ENCODE data around the gene RNFT1.
"Not testable (repeated sequence)": the region's sequence is repeated elsewhere in the genome, so short reads cannot be mapped to it uniquely, and the experiment has no call there.

Gene RNFT1

DNA sequence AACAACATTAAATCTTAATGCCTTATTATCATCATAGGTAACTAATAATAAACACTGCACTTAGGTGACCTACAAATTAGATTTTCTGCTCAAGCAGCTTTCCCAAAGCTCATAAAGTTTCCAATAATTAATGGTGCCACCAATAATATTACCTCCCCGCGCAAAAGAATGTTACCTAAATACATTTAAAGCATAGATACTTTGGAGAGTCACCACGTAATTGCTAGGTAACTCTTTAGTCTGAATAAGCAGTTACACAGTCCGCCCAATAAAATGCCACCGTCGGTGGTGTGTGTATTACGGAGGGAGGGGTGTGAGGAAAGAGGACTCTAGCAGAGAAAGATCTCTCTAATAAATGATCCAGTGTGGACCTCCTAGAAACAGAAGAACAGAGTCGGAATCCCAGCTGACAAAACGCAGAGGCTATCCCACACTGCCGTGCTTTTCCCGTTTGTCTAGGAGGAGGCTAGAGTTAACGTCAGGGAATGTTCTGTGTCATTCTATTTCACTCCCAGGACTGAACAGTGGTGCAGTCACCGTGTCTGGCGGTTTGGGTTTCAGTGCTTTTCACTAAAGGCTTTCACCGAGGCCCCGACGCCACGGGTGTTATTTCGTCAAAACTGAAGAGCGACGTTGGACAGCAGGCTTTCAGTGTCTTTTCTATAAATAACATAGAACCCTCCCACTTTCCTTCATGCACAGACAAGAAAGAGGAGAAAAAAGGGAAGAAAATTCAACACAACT, 630 bp downstream of the RNFT1 start:
- Histone ChIP-seq H3K4me3 (ENCODE audit: low read length) (peak overlapping the region; percentile 95), H3K27me3 (ENCODE audit: insufficient read depth, low read length) (peaks cover 18% of the 10 kb centered on the region), H3K36me3 (ENCODE audit: insufficient read depth, low read depth, low read length) (no peaks in the 10 kb centered on the region), H3K9ac (ENCODE audit: low read depth, low read length) (peak overlapping the region; percentile 80; the same call in 1 of the 2 replicates), H3K27ac (ENCODE audit: low read length) (no peak overlapping the region), H3K4me1 (ENCODE audit: insufficient read depth, low read length) (no peaks in the 10 kb centered on the region), H3K9me3 (ENCODE audit: insufficient read depth, low read depth, low read length) (no peaks in the 10 kb centered on the region)

DNA sequence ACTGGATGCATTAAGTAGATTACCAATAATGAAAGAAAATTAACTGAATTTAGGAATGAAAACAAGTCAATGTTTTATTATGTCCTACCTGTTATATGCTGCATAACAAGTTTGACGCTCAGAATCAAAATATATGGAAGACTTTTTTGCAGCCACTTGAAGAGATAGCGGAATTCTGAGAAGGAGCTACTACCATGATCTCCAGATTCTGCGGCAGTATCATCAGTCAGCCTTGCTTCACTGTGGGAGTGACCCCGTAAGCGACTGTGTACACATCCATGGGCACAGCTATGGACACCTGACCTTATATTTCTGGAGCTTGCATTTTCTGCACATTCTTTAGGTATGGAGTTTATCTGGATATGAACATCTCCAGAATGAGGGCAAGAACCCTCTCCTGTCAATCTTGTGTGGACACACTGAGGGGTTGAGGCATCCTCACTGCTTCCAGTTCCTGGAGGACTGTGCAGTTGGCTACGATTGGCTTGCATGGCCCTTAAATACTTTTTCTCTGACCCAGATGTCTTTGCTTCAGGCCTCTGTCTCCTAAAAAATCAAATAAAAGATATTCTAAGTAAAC, 1.7 kb downstream of the RNFT1 start:
- Histone ChIP-seq H3K9ac (ENCODE audit: low read depth, low read length) (no peak overlapping the region), H3K4me1 (ENCODE audit: insufficient read depth, low read length) (no peaks in the 10 kb centered on the region), H3K4me3 (ENCODE audit: low read length) (no peak overlapping the region), H3K27ac (ENCODE audit: low read length) (no peak overlapping the region), H3K36me3 (ENCODE audit: insufficient read depth, low read depth, low read length) (no peaks in the 10 kb centered on the region), H3K27me3 (ENCODE audit: insufficient read depth, low read length) (peaks cover 18% of the 10 kb centered on the region), H3K9me3 (ENCODE audit: insufficient read depth, low read depth, low read length) (no peaks in the 10 kb centered on the region)

DNA sequence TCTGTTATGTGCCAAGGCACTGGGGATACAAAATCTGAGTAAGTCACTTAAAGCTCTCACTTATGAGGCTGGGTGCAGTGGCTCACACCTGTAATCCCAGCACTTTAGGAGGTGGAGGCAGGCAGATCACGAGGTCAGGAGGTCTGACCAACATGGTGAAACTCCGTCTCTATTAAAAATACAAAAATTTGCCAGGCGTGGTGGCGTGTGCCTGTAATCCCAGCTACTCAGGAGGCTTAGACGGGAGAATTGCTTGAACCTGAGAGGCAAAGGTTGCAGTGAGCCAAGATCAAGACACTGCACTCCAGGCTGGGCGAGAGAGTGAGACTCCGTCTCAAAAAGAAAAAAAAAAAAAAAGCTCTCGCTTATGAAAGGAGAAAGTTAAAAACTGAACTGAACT, 5.0 kb downstream of the RNFT1 start:
- H3K9me3 ChIP-seq (ENCODE audit: insufficient read depth, low read depth, low read length); H3K36me3 ChIP-seq (ENCODE audit: insufficient read depth, low read depth, low read length): not testable (repeated sequence)
- peaks cover 18% of the 10 kb centered on the region for H3K27me3 ChIP-seq (ENCODE audit: insufficient read depth, low read length)

DNA sequence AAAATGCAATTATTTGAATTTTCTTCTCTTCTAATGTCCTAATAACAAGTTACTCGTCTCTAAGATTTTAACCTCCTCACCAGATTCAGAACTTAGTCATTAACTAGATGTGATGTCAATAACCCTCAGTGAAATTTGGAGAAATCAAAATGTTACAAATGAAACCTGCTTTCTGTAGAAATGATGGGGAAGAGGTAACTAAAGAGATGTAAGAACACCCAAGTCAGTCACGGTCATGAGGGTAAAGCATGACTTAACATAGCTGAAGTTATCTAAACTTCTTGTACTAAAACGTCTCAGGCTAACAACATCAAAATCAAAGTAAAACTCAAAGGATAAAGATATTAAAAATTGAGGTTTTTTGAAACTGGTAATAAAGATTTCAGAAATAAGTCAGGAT, 9.7 kb downstream of the RNFT1 start:
- H3K36me3 ChIP-seq (ENCODE audit: insufficient read depth, low read depth, low read length), result no peaks in the 10 kb centered on the region
- no peak overlapping the region for H3K9ac ChIP-seq (ENCODE audit: low read depth, low read length)
- no peak overlapping the region for H3K27ac ChIP-seq (ENCODE audit: low read length)
- H3K4me3 ChIP-seq (ENCODE audit: low read length), result no peak overlapping the region
- no peaks in the 10 kb centered on the region for H3K9me3 ChIP-seq (ENCODE audit: insufficient read depth, low read depth, low read length)
- H3K27me3 ChIP-seq (ENCODE audit: insufficient read depth, low read length), result no peaks in the 10 kb centered on the region
- no peaks in the 10 kb centered on the region for H3K4me1 ChIP-seq (ENCODE audit: insufficient read depth, low read length)

More for the DNA sequence above, 5.0 kb downstream of the RNFT1 start:
- H3K4me3 ChIP-seq (ENCODE audit: low read length); H3K9ac ChIP-seq (ENCODE audit: low read depth, low read length); H3K4me1 ChIP-seq (ENCODE audit: insufficient read depth, low read length); H3K27ac ChIP-seq (ENCODE audit: low read length): not testable (repeated sequence)

DNA sequence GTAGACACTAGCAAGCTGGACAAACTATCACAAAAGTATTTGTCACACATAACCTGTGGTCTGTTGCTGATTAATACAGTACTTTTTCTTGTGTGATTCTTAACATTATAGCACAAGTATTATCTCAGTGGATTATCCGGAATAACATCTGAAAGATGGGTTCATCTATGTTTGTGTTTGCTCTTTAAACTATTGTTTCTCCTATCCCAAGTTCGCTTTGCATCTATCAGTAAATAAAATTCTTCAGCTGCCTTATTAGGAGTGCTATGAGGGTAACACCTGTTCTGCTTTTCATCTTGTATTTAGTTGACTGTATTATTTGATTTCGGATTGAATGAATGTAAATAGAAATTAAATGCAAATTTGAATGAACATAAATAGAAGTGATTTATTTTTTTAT, 14.5 kb downstream of the RNFT1 start:
- H3K9me3 ChIP-seq (ENCODE audit: insufficient read depth, low read depth, low read length), result no peaks in the 10 kb centered on the region
- no peaks in the 10 kb centered on the region for H3K27me3 ChIP-seq (ENCODE audit: insufficient read depth, low read length)
- no peak overlapping the region for H3K9ac ChIP-seq (ENCODE audit: low read depth, low read length)
- peaks cover 26% of the 10 kb centered on the region for H3K36me3 ChIP-seq (ENCODE audit: insufficient read depth, low read depth, low read length)
- no peaks in the 10 kb centered on the region for H3K4me1 ChIP-seq (ENCODE audit: insufficient read depth, low read length)
- H3K27ac ChIP-seq (ENCODE audit: low read length), result no peak overlapping the region
- H3K4me3 ChIP-seq (ENCODE audit: low read length), result no peak overlapping the region

DNA sequence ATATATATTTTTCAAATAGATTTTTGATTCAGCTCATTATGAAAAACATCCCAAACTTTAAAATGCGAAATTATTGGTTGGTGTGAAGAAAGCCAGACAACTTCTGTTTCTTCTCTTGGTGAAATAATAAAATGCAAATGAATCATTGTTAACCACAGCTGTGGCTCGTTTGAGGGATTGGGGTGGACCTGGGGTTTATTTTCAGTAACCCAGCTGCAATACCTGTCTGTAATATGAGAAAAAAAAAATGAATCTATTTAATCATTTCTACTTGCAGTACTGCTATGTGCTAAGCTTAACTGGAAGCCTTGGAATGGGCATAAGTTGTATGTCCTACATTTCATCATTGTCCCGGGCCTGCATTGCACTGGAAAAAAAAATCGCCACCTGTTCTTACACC, 17.2 kb downstream of the RNFT1 start:
- not testable (repeated sequence) for H3K9me3 ChIP-seq (ENCODE audit: insufficient read depth, low read depth, low read length); H3K27me3 ChIP-seq (ENCODE audit: insufficient read depth, low read length); H3K4me1 ChIP-seq (ENCODE audit: insufficient read depth, low read length); H3K4me3 ChIP-seq (ENCODE audit: low read length); H3K9ac ChIP-seq (ENCODE audit: low read depth, low read length); H3K27ac ChIP-seq (ENCODE audit: low read length)
- H3K36me3 ChIP-seq (ENCODE audit: insufficient read depth, low read depth, low read length), result peaks cover 36% of the 10 kb centered on the region

DNA sequence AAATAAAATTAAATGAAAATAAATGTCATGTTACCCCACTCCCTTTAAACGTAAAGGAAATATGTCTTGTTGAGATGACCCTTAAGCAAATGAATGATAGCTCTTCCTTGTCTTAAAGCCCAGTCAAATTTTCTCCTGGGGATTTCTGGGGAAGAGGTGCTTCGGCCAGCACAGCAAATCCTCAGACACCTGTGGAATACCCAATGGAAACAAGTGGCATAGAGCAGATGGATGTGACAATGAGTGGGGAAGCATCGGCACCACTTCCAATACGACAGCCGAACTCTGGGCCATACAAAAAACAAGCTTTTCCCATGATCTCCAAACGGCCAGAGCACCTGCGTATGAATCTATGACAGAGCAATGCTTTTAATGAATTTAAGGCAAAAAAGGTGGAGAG, 18.1 kb downstream of the RNFT1 start:
- not testable (repeated sequence) for H3K9ac ChIP-seq (ENCODE audit: low read depth, low read length); H3K9me3 ChIP-seq (ENCODE audit: insufficient read depth, low read depth, low read length); H3K27ac ChIP-seq (ENCODE audit: low read length); H3K4me3 ChIP-seq (ENCODE audit: low read length); H3K27me3 ChIP-seq (ENCODE audit: insufficient read depth, low read length); H3K4me1 ChIP-seq (ENCODE audit: insufficient read depth, low read length)
- peaks cover 36% of the 10 kb centered on the region for H3K36me3 ChIP-seq (ENCODE audit: insufficient read depth, low read depth, low read length)

DNA sequence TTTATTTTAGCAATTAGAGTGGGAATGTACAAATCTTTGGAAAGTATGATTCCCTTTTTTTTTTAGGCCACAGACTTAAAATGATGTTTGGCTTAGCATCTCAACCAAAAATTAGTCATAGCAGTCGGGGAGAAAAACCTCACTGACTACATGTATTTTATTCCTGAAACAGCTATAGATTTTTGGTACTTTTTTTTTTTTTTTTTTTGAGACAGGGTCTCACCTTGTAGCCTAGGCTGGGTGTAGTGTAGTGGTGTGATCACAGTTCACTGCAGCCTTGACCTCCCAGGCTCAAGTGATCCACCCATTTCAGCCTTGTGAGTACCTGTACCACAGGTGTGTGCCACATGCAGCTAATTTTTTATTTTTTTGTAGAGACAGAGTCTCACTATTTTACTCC, 23.4 kb downstream of the RNFT1 start:
- H3K9me3 ChIP-seq (ENCODE audit: insufficient read depth, low read depth, low read length), result no peaks in the 10 kb centered on the region
- no peaks in the 10 kb centered on the region for H3K4me1 ChIP-seq (ENCODE audit: insufficient read depth, low read length)
- peaks cover 47% of the 10 kb centered on the region for H3K36me3 ChIP-seq (ENCODE audit: insufficient read depth, low read depth, low read length)
- H3K4me3 ChIP-seq (ENCODE audit: low read length), result no peak overlapping the region
- no peak overlapping the region for H3K9ac ChIP-seq (ENCODE audit: low read depth, low read length)
- H3K27me3 ChIP-seq (ENCODE audit: insufficient read depth, low read length), result no peaks in the 10 kb centered on the region
- H3K27ac ChIP-seq (ENCODE audit: low read length), result no peak overlapping the region

DNA sequence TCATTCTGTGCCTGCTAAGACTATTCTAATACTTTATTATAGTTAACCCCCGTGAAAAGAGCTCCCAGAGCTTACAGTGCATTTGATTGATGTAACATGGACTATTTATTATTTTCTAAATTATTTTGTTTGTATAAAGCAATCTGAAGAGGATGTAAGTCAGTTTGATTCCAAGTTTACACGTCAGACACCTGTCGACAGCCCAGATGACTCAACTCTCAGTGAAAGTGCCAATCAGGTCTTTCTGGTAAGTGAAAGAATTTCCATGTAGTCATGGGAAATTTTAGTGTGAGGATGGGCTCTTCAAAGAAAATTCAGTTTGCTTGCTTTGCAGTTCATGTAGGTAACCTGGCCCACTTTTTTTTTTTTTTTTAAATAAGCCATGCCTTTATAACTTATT, 23.8 kb downstream of the RNFT1 start:
- H3K27ac ChIP-seq (ENCODE audit: low read length); H3K9ac ChIP-seq (ENCODE audit: low read depth, low read length); H3K4me3 ChIP-seq (ENCODE audit: low read length); H3K27me3 ChIP-seq (ENCODE audit: insufficient read depth, low read length); H3K9me3 ChIP-seq (ENCODE audit: insufficient read depth, low read depth, low read length); H3K4me1 ChIP-seq (ENCODE audit: insufficient read depth, low read length): not testable (repeated sequence)
- peaks cover 47% of the 10 kb centered on the region for H3K36me3 ChIP-seq (ENCODE audit: insufficient read depth, low read depth, low read length)

DNA sequence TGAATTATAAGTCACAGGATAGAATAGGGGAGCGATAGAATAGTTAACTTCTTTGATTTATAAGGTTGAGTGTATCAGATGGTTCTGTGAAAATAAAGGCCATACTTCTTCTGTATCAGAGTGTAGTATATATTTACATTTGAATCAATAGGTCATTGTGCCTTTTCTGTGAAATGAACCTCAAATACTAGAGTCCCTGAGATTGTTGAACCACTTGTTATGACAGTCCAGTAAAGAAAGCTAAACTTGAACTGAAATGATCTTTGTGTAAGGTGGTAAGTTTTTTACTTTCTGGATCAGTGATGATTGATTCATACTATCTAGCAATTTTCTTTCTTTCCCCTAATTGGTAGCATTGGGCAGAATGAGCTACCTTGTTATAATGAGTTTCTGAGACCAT, 31.2 kb downstream of the RNFT1 start:
- not testable (repeated sequence) for H3K9me3 ChIP-seq (ENCODE audit: insufficient read depth, low read depth, low read length); H3K27me3 ChIP-seq (ENCODE audit: insufficient read depth, low read length); H3K9ac ChIP-seq (ENCODE audit: low read depth, low read length); H3K4me3 ChIP-seq (ENCODE audit: low read length); H3K27ac ChIP-seq (ENCODE audit: low read length); H3K4me1 ChIP-seq (ENCODE audit: insufficient read depth, low read length)
- H3K36me3 ChIP-seq (ENCODE audit: insufficient read depth, low read depth, low read length), result peaks cover 71% of the 10 kb centered on the region

DNA sequence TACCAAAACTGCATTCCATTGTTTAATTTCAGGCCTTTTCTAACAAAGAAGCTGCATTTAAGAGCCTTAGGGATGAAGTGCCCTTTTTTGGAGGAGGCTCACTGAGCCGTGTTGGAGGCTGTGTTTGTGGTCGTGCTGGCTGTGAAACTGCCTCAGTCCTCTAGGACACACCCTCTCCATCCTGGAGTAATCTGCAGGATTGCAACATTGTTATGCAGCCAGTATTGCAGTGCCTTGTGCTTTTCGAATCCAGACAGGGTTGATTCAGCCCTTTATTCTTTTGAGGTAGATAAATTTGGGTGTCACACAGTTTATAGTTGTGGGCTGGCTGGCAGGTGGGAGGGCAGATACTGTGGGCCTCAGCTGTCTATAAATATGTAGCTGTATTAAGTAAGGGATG, 33.8 kb downstream of the RNFT1 start:
- H3K9me3 ChIP-seq (ENCODE audit: insufficient read depth, low read depth, low read length); H3K4me3 ChIP-seq (ENCODE audit: low read length); H3K27me3 ChIP-seq (ENCODE audit: insufficient read depth, low read length); H3K4me1 ChIP-seq (ENCODE audit: insufficient read depth, low read length); H3K9ac ChIP-seq (ENCODE audit: low read depth, low read length); H3K27ac ChIP-seq (ENCODE audit: low read length): not testable (repeated sequence)
- H3K36me3 ChIP-seq (ENCODE audit: insufficient read depth, low read depth, low read length), result peaks cover 67% of the 10 kb centered on the region

DNA sequence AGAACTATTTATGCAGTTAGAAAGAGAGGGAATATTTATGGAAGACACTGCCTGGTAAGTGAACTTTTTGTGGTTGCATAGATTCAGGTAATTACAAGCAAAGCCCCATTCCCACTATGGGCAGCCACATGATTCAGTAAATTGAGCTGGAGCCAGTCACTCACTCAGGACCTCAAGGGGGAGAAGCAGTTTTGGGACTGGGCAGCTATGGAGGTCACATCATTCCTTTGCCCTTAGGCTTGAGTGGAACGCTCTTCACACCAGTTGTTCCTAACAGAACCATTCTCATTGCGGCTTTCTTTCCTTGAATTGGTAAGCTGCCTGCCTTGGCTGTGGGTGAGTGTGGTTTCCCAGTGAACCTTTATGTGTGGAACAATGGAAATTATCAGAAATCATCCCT, 34.4 kb downstream of the RNFT1 start:
- peaks cover 68% of the 10 kb centered on the region for H3K36me3 ChIP-seq (ENCODE audit: insufficient read depth, low read depth, low read length)
- not testable (repeated sequence) for H3K27ac ChIP-seq (ENCODE audit: low read length); H3K4me3 ChIP-seq (ENCODE audit: low read length); H3K4me1 ChIP-seq (ENCODE audit: insufficient read depth, low read length); H3K9me3 ChIP-seq (ENCODE audit: insufficient read depth, low read depth, low read length); H3K9ac ChIP-seq (ENCODE audit: low read depth, low read length); H3K27me3 ChIP-seq (ENCODE audit: insufficient read depth, low read length)

Measured in iPS-20b (cell line).